ENCODE measurements around the gene MCRIP2.

DNA sequence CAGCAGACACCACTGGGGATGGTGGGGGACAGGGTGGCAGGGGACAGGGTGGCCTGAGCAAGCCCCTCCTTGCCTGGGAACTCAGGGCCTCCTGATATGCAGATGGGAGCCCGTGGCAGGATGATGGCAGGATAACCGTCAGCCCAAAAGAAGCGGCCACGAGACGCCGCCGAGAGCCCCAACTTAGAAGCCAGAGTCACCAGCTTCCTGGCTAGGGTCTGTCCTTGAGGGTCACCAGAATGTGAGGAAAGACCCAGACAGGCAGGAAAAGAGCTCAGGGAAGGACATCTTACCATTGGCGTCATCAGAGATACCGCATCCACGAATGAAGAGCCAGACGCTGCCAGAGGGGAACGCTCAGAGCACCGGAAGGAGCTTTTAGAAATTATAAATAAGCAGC, 32.3 kb upstream of the MCRIP2 start:
- no peak for TF ChIP-seq CTCF (conservative IDR thresholded peaks at IDR 0.05 in 1 of 2, IDR thresholded peaks at IDR 0.05 in 1 of 2; ENCODE audit: extremely low read depth in 1 of 2, insufficient read depth in 1 of 2, low read depth in 1 of 2, low read length in 2 of 2)
- no peak for TF ChIP-seq EZH2 (IDR thresholded peaks at IDR 0.05; ENCODE audit: borderline replicate concordance, low read length)

Measured in mammary epithelial cell (primary cell).